GM12801 (cell line): ENCODE results near the gene PROM1.

Experiments used
- TF ChIP-seq, protein P1 (sequence below): IDR thresholded peaks from one replicate; pipeline ENCODE4 v1.5.1; 2011; ENCODE audit warnings: control low read depth; ENCODE audit not compliant: insufficient read length; ENCODE audit errors: extremely low read depth

The PROM1 gene

DNA sequence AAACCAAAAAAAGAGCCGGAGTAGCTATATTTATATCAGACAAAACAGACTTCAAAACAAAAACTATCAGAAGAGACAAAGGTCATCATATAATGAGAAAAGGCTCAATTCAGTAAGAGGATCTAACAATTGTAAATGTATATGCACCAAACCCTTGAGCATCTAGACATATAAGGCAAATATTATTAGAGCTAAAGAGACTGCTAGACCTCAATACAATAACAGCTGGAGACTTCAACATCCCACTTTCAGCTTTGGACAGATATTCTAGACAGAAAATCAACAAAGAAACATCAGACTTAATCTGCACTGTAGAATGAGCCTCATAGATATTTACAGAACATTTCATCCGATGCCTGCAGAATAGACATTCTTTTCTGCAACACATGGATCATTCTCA, 4.8 kb upstream of the PROM1 start:
- TF ChIP-seq, protein P1, sequence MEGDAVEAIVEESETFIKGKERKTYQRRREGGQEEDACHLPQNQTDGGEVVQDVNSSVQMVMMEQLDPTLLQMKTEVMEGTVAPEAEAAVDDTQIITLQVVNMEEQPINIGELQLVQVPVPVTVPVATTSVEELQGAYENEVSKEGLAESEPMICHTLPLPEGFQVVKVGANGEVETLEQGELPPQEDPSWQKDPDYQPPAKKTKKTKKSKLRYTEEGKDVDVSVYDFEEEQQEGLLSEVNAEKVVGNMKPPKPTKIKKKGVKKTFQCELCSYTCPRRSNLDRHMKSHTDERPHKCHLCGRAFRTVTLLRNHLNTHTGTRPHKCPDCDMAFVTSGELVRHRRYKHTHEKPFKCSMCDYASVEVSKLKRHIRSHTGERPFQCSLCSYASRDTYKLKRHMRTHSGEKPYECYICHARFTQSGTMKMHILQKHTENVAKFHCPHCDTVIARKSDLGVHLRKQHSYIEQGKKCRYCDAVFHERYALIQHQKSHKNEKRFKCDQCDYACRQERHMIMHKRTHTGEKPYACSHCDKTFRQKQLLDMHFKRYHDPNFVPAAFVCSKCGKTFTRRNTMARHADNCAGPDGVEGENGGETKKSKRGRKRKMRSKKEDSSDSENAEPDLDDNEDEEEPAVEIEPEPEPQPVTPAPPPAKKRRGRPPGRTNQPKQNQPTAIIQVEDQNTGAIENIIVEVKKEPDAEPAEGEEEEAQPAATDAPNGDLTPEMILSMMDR: no peak

DNA sequence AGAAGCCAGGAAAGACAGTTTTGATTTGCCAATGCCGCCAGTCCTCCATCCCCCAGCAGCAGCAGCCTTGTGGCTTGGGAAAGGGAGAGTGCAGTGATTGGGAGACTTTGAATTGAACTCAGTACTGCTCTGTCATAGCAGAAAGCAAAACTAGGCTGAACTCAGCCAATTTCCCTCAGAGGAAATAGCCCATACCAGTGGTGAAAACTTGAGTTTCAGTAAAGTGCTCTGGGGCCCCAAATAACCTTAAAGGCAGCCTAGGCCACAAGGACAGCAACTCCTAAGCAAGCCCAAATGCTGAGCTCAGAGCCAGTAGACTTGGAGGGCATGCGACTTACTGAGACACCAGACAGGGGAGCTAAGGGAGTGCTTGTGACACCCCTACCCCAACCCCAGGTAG, 2.0 kb upstream of the PROM1 start:
- TF ChIP-seq, protein P1: no peak

DNA sequence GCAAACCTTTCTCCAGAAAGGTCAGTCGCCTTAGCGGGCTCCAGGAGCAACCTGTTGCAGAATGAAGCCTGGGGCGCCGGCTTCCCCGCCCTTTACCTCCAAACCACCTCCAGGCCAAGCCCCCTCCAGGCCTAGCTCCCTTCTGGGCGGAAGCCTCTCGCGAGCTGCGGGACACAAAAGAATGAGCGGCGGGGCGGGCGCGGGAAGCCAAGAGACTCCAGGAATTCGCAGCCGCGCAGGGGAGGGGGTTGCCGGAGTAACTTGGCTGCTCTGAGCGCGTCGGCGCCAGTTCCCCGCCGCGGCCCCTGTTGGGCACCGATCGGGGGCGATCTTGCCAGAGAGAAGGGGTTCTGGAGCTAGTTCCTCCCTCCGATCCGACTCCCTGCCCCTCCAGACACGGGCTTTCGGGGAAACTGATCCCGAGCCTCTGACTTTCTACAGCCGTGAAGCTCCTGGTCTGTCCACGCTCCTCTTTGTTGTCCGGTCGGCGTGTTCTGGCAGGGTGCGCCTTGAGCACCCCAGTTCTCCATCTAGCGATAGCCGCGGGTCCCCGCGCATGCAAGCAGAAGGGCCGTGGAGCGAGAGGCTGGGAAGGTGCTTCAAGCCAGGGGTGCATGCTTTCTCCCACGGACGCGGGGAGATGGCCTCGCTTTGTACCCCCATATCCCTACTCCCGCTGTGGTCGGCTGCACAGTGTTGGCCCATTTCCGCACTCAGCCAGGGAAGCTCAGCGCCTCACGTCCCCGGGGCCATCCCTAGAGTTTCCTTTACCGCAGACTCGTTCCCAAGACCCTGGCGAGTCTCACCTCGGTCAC, 1.2 kb downstream of the PROM1 start:
- TF ChIP-seq, protein P1: no peak

DNA sequence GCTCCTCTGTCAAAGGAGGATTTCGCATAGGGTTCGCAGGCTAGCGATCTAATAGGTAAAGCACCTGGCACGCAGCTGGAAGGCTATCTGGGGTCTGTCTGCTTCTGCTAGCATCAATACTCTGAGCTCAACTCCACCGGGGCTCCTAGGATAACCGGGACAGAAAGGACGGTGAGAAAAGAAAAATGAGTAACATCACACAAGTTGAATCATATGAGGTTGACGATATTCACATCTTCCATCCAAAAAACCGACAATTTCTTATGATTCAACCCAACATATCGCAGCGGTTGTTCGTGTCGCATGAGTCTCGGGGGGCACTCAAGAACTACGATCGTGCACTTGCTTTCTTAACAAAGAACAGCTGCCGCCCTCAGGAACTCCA, 1.8 kb downstream of the PROM1 start:
- TF ChIP-seq, protein P1: no peak

DNA sequence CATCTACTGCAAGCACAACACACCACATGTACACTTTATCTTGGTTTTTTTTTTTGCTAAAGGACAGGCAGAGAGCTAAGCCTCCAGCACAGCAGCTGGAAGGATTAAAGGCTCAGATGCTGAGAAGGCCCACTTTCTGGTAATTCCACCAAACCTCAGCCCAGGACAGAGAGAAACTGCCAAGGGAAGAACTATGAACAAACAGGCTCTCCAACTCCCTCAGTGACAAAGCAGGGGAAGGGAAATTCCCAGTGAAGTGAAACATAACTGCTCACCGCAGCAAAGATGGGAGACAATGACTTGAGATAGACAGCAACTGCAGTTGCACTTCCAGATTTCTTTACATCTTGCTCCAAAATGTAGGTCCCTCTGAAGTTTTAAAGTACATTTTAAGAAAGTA, 4.8 kb downstream of the PROM1 start:
- TF ChIP-seq, protein P1: no peak

DNA sequence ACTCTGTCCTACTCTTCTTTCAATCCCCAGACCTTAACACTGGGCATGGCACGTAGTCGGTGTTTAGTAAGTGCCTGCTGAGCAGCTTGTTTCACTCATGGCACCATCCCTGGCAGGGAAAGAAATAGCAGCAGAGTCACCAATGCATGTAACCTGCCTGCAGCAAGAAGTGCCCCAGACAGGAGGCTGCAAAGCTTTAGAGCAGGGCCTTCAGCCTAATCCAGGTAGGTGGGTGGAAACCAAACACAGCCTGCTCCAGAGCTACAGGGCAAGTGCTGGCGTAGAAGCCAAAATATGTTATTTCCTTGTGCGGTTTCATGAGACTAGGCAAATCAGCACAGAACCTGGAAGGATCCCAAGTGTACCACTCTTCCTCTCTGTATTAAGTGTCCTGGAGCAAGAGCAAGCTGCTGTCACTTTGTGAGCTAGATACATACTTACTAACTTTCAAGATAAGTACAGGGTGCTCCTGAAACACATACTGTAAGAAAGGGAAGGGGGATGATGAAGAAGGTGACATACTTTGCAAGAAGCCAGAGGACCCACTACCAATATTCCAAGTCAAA, 5.5 kb downstream of the PROM1 start:
- TF ChIP-seq, protein P1: no peak

DNA sequence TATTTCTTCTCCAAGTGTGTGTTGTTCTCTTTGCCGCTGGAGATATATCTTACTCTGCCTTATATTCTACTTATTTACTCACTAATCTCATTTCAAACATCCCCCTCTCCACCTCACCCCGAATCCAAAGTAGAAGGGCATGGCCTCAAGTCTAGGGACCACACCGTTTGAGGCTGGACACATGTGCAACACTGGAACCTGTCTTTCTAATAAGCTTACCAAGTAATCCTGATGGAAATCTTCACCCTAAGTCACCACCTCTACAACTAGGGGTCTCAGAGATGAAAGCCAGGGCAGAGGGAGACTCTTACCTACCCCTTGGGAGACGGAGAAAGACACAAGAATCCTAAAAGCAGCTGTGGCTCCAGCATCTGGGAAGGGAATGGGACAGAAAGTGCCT, 6.0 kb downstream of the PROM1 start:
- TF ChIP-seq, protein P1: no peak
